Pancreas (tissue), 10 donors: ENCODE data around the gene NR1H4. TPM values are rescaled to one million over a fixed set of nuclear protein-coding genes. Genes with fewer than 3 reads are reported as not detected.

ENCODE experiments used
- ATAC-seq, 4 donors: fragments of 200-7000 bp; cut with Tn5 transposase; one replicate each; pipeline versions ENCODE4 v1.8.0 to v1.9.1; 2020; ENCODE audit warnings: mild to moderate bottlenecking in 4 of 4, moderate library complexity in 4 of 4
- DNase-seq, 6 donors: peaks; one replicate each; pipeline ENCODE4 v3.0.0-alpha.2; 2020
- FAIRE-seq: peaks from 2 replicates; lab custom pipeline; 2012; peaks lifted over from hg19 to GRCh38; lab: Jason Lieb, UNC
- H3K27ac ChIP-seq, 4 donors: fragments of 200-600 bp; sonication (generic); 1 replicate in 3 of 4; 2 replicates in 1 of 4; pipeline versions ENCODE4 v1.5.0 to v1.8.0; 2020
- H3K27me3 ChIP-seq, 4 donors: fragments of 200-600 bp; one replicate each; pipeline ENCODE4 v1.8.0; 2021
- H3K36me3 ChIP-seq, 3 donors: fragments of 200-600 bp; sonication (generic) in 1 of 3; one replicate each; pipeline versions ENCODE4 v1.5.0 to v1.8.0; 2020 to 2021
- H3K4me1 ChIP-seq, 3 donors: fragments of 200-600 bp; one replicate each; pipeline ENCODE4 v1.8.0; 2021
- H3K4me3 ChIP-seq, 4 donors: fragments of 200-600 bp; sonication (generic) in 2 of 4; one replicate each; pipeline versions ENCODE4 v1.5.0 to v1.8.0; 2020 to 2021
- H3K9me3 ChIP-seq, 4 donors: fragments of 200-600 bp; one replicate each; pipeline ENCODE4 v1.8.0; 2021
- CTCF ChIP-seq, 4 donors: fragments of 200-600 bp; sonication (generic) in 3 of 4; IDR thresholded peaks; one replicate each; pipeline versions ENCODE4 v1.5.0 to v1.8.0; 2021; ENCODE audit warnings: antibody characterized with exemption in 4 of 4
- WGBS, 2 donors: extraction: QIAGEN DNeasy Blood & Tissue Kit; methylation state at CpG; one replicate each; pipeline ENCODE4 v1.1.7; 2013; 5-methylcytosine and 5-hydroxymethylcytosine counted together
- intact Hi-C, 3 donors: fragments of 100-400 bp; cut with DNase I; formaldehyde crosslinking; loops; one replicate each; pipeline versions ENCODE4 v1.11.1 to v1.14.2; 2022
- polyA plus RNA-seq, 2 donors: library from polyadenylated mRNA; stranded (reverse); fragments of 200-250 nt; gene quantifications; one replicate each; pipeline ENCODE4 v1.2.3, GENCODE V29; 2013
- total RNA-seq, 6 donors: library from RNA; stranded (reverse); fragmentation: NEBNext Ultra II Directional in 4 of 6; extraction: Animal tissue kit (Norgen Biotek cat#: 25700) in 4 of 6; gene quantifications; one replicate each; pipeline versions ENCODE4 v1.2.1 to v1.2.4, GENCODE V29; 2021 to 2023
- donor health status: healthy with polysubstance abuse.
- donor health status: DM: no; HTN: no; CAD: no; lungs with moderate emphysema.
- donor health status: DM: no; HTN: no; CAD: no.
- donor health status: control.
- donor health status: control.
- donor health status: Bipolar disorder and iron deficiency.
- donor health status: DM: yes; HTN: yes; CAD: no.
- donor health status: DM: no; HTN: no; CAD: no.
- donor health status: DM: no; HTN: no; CAD: no.
- donor health status: DM: yes; HTN: yes; CAD: no.

Gene NR1H4
- total and polyA plus RNA-seq, 8 donors: 1.1 to 9.2 (median 2.8) TPM

- WGBS, 2 donors: 55% methylated on average over 3 of the region's 3 CpGs
- no peak for TF ChIP-seq CTCF (IDR thresholded peaks at IDR 0.05)
- Histone ChIP-seq H3K27ac (no peak overlapping the region), H3K27me3 (no peaks in the 10 kb centered on the region), H3K9me3 (no peaks in the 10 kb centered on the region), H3K4me1 (no peaks in the 10 kb centered on the region), H3K36me3 (no peaks in the 10 kb centered on the region), H3K4me3 (no peak overlapping the region)
- intact Hi-C loops: no loop called here
- ATAC-seq (no peak), FAIRE-seq (no peak), DNase-seq (no peak)
Observed at GRCh38 chr12:100512692-100513091, 39.0 kb downstream of the NR1H4 start.

GRCh38 chr12:100515968-100516367 is 42.3 kb downstream of the NR1H4 start:
- no peaks in the 10 kb centered on the region for H3K4me1 ChIP-seq
- H3K27me3 ChIP-seq: no peaks in the 10 kb centered on the region
- DNase-seq (no peak), ATAC-seq (no peak), FAIRE-seq (no peak)
- TF ChIP-seq CTCF (IDR thresholded peaks at IDR 0.05): no peak
- no peak overlapping the region for H3K4me3 ChIP-seq
- H3K36me3 ChIP-seq: no peaks in the 10 kb centered on the region
- H3K9me3 ChIP-seq: no peaks in the 10 kb centered on the region
- intact Hi-C loops: no loop called here
- no peak overlapping the region for H3K27ac ChIP-seq
- WGBS, 2 donors: 88 to 92% methylated on average over 3 of the region's 3 CpGs

GRCh38 chr12:100518376-100518775 is 44.7 kb downstream of the NR1H4 start:
- Histone ChIP-seq H3K36me3 (no peaks in the 10 kb centered on the region), H3K27me3 (no peaks in the 10 kb centered on the region), H3K4me1 (no peaks in the 10 kb centered on the region), H3K9me3 (no peaks in the 10 kb centered on the region), H3K4me3 (no peak overlapping the region), H3K27ac (no peak overlapping the region)
- TF ChIP-seq CTCF (IDR thresholded peaks at IDR 0.05): no peak
- intact Hi-C loops: no loop called here
- ATAC-seq: no peak
- DNase-seq: no peak
- FAIRE-seq: no peak
- 39 to 63% methylated on average over 1 of the region's 1 CpG for WGBS, 2 donors

- DNase-seq (peak in 1 of 6 donors; percentile 16), FAIRE-seq (no peak), ATAC-seq (peak in 3 of 4 donors; percentile 19 to 38 (median 29))
- TF ChIP-seq CTCF (IDR thresholded peaks at IDR 0.05): no peak
- WGBS, 2 donors: 53 to 62% methylated on average over 10 of the region's 10 CpGs
- intact Hi-C loops: no loop called here
- Histone ChIP-seq H3K9me3 (no peaks in the 10 kb centered on the region), H3K27me3 (no peaks in the 10 kb centered on the region), H3K4me3 (no peak overlapping the region), H3K4me1 (no peaks in the 10 kb centered on the region), H3K36me3 (no peaks in the 10 kb centered on the region), H3K27ac (no peak overlapping the region)
Observed at GRCh38 chr12:100520048-100520769, 46.5 kb downstream of the NR1H4 start.

GRCh38 chr12:100521958-100522357 is 48.3 kb downstream of the NR1H4 start:
- intact Hi-C loops: no loop called here
- FAIRE-seq: no peak
- ATAC-seq: no peak

More at GRCh38 chr12:100521958-100522357, 48.3 kb downstream of the NR1H4 start:
- Histone ChIP-seq H3K4me1 (no peaks in the 10 kb centered on the region), H3K4me3 (no peak overlapping the region), H3K27ac (no peak overlapping the region), H3K27me3 (no peaks in the 10 kb centered on the region), H3K36me3 (no peaks in the 10 kb centered on the region), H3K9me3 (no peaks in the 10 kb centered on the region)
- WGBS, 2 donors: 42 to 57% methylated on average over 1 of the region's 1 CpG
- no peak for TF ChIP-seq CTCF (IDR thresholded peaks at IDR 0.05)
- DNase-seq: no peak
